ENCODE data around the gene ICOS.

DNA sequence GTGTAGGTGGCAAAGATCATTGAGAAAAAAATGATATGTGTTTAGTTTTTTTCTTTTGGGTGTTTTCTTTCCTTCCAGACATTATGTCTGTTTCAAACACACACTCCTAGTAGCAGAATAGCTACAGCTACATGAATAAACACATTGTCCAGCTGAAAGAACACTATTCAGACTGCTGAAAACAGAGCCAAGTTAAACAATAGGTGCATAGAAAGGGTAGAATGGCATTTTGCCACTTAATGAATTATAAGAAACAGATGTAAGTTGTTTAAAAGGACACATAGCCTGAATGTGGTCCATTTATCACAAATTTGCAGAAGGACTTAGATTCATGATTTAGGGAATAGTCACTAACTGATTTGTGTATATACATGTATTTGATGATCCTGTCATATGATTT lies 48.9 kb upstream of the ICOS start:
- TF ChIP-seq, protein P1, sequence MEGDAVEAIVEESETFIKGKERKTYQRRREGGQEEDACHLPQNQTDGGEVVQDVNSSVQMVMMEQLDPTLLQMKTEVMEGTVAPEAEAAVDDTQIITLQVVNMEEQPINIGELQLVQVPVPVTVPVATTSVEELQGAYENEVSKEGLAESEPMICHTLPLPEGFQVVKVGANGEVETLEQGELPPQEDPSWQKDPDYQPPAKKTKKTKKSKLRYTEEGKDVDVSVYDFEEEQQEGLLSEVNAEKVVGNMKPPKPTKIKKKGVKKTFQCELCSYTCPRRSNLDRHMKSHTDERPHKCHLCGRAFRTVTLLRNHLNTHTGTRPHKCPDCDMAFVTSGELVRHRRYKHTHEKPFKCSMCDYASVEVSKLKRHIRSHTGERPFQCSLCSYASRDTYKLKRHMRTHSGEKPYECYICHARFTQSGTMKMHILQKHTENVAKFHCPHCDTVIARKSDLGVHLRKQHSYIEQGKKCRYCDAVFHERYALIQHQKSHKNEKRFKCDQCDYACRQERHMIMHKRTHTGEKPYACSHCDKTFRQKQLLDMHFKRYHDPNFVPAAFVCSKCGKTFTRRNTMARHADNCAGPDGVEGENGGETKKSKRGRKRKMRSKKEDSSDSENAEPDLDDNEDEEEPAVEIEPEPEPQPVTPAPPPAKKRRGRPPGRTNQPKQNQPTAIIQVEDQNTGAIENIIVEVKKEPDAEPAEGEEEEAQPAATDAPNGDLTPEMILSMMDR (IDR thresholded peaks at IDR 0.05 in 2 of 3, conservative IDR thresholded peaks at IDR 0.05 in 1 of 3; ENCODE audit: control insufficient read depth in 2 of 3, extremely low read depth in 1 of 3, insufficient read depth in 1 of 3, low read depth in 3 of 3, low read length in 3 of 3), result no peak
- TF ChIP-seq POLR2AphosphoS5 (IDR thresholded peaks at IDR 0.05; ENCODE audit: low read length) (no peak), POLR2A (IDR thresholded peaks at IDR 0.05; ENCODE audit: low read depth, low read length) (no peak), ZNF384 (IDR thresholded peaks at IDR 0.05; ENCODE audit: borderline replicate concordance, low read depth, low read length) (no peak), JUND (IDR thresholded peaks at IDR 0.05; ENCODE audit: low read depth, low read length) (no peak), NR2C1 (IDR thresholded peaks at IDR 0.05) (no peak), GATAD2B (conservative IDR thresholded peaks at IDR 0.05; ENCODE audit: low read depth) (no peak), HDAC6 (IDR thresholded peaks at IDR 0.05; ENCODE audit: unreplicated experiment) (no peak), CEBPB (IDR thresholded peaks at IDR 0.05; ENCODE audit: borderline replicate concordance in 1 of 2, low read depth in 2 of 2, low read length in 2 of 2) (no peak), PML (IDR thresholded peaks at IDR 0.05; ENCODE audit: low read length) (no peak), SIN3A (IDR thresholded peaks at IDR 0.05; ENCODE audit: low read depth, low read length) (no peak)

All from GM12878 (cell line).